ENCODE measurements around the gene ORMDL3.

ORMDL3 gene

GRCh38 chr17:39923836-39924690 lies 3.3 kb downstream of the ORMDL3 start:
- H3K27ac ChIP-seq, result no peak overlapping the region
- TF ChIP-seq CTCF (conservative IDR thresholded peaks at IDR 0.05), result no peak; the same call in 1 of the 2 replicates

GRCh38 chr17:39923230-39923629 lies 4.2 kb downstream of the ORMDL3 start:
- H3K27ac ChIP-seq, result no peak overlapping the region
- no peak for TF ChIP-seq ZFX (IDR thresholded peaks at IDR 0.05)
- no peak for TF ChIP-seq CTCF (conservative IDR thresholded peaks at IDR 0.05)

- H3K27ac ChIP-seq, result no peak overlapping the region
- TF ChIP-seq ZFX (IDR thresholded peaks at IDR 0.05), result no peak
- no peak for TF ChIP-seq CTCF (conservative IDR thresholded peaks at IDR 0.05)
Observed at GRCh38 chr17:39922006-39922405, 5.4 kb downstream of the ORMDL3 start.

GRCh38 chr17:39921323-39921722 lies 6.1 kb downstream of the ORMDL3 start:
- H3K27ac ChIP-seq, result no peak overlapping the region
- no peak for TF ChIP-seq ZFX (IDR thresholded peaks at IDR 0.05)
- no peak for TF ChIP-seq CTCF (conservative IDR thresholded peaks at IDR 0.05)

GRCh38 chr17:39920218-39921210 lies 6.9 kb downstream of the ORMDL3 start:
- TF ChIP-seq CTCF (conservative IDR thresholded peaks at IDR 0.05) (no peak), ZFX (IDR thresholded peaks at IDR 0.05) (no peak)
- H3K27ac ChIP-seq, result no peak overlapping the region

- no peak for TF ChIP-seq ZFX (IDR thresholded peaks at IDR 0.05)
- TF ChIP-seq CTCF (conservative IDR thresholded peaks at IDR 0.05), result no peak
- H3K27ac ChIP-seq, result no peak overlapping the region
Observed at GRCh38 chr17:39919087-39919683, 8.2 kb downstream of the ORMDL3 start.

All from C4-2B (cell line).